Adrenal gland (tissue), 12 donors: ENCODE data around the gene NXPE3. TPM values are rescaled to one million over a fixed set of nuclear protein-coding genes. Genes with fewer than 3 reads are reported as not detected.
"Not testable (repeated sequence)": the region's sequence is repeated elsewhere in the genome, so short reads cannot be mapped to it uniquely, and the experiment has no call there.

Source experiments
- DNase-seq, 7 donors: peaks; one replicate each; pipeline ENCODE4 v3.0.0-alpha.2; 2019 to 2020
- H3K27ac ChIP-seq, 5 donors: fragments of 200-600 bp; sonication (generic) in 4 of 5; 1 replicate in 3 of 5; 2 replicates in 2 of 5; pipeline versions ENCODE4 v1.5.1 to v1.8.0; 2016 to 2020; ENCODE audit warnings: mild to moderate bottlenecking in 1 of 5
- H3K27me3 ChIP-seq: fragments of 200-600 bp; 2 replicates; pipeline ENCODE4 v1.8.0; 2021
- H3K36me3 ChIP-seq, 2 donors: fragments of 200-600 bp; replicated peaks in 1 of 2; 1 replicate in 1 of 2; 2 replicates in 1 of 2; pipeline versions ENCODE4 v1.5.1 to v1.8.0; 2018 to 2022
- H3K4me1 ChIP-seq, 2 donors: fragments of 200-600 bp; replicated peaks in 1 of 2; 1 replicate in 1 of 2; 2 replicates in 1 of 2; pipeline versions ENCODE4 v1.5.1 to v1.8.0; 2018 to 2021
- H3K4me3 ChIP-seq, 4 donors: fragments of 200-600 bp; sonication (generic) in 3 of 4; one replicate each; pipeline ENCODE4 v1.5.1; 2016 to 2018
- H3K9me3 ChIP-seq, 3 donors: fragments of 200-600 bp; sonication (generic) in 1 of 3; replicated peaks in 1 of 3; 1 replicate in 2 of 3; 2 replicates in 1 of 3; pipeline versions ENCODE4 v1.5.1 to v1.8.0; 2016 to 2021
- POLR2A ChIP-seq, 2 donors: fragments of 450-650 bp; IDR thresholded peaks; one replicate each; pipeline ENCODE4 v1.6.1; 2017; ENCODE audit warnings: antibody characterized with exemption in 2 of 2, mild to moderate bottlenecking in 2 of 2, moderate library complexity in 1 of 2
- WGBS, 4 donors: extraction: QIAGEN DNeasy Blood & Tissue Kit in 2 of 4; methylation state at CpG; one replicate each; pipeline versions ENCODE4 v1.1.5 to v1.1.7; 2013 to 2017; 5-methylcytosine and 5-hydroxymethylcytosine counted together
- intact Hi-C, 2 donors: fragments of 100-400 bp; cut with DNase I; formaldehyde crosslinking; loops; one replicate each; pipeline versions ENCODE4 v1.14.1 to v1.15.0; 2022 to 2023
- polyA plus RNA-seq, 3 donors: library from polyadenylated mRNA; stranded (reverse); fragments of 200-250 nt in 2 of 3; fragments of 350-450 nt in 1 of 3; fragmentation: Illumina TruSeq in 1 of 3; extraction: RNeasy Lipid Tissue Mini Kit (QIAGEN cat#74804) in 1 of 3; gene quantifications; one replicate each; pipeline ENCODE4 v1.2.3, GENCODE V29; 2013 to 2014
- total RNA-seq, 9 donors: library from RNA; depleted of rRNA in 4 of 9; stranded (reverse); fragments of >200 nt in 4 of 9; fragments of 120-200 nt in 1 of 9; fragmentation: NEBNext Ultra II Directional in 1 of 9; extraction: Animal tissue kit (Norgen Biotek cat#: 25700) in 1 of 9; gene quantifications; one replicate each; pipeline versions ENCODE4 v1.1.0 to v1.2.4, GENCODE V29; 2013 to 2023
- TF ChIP-seq, protein P1 (sequence below), 6 experiments: fragments of 450-650 bp in 4 of 6; fragments of 200-600 bp in 2 of 6; sonication (generic) in 1 of 6; IDR thresholded peaks; 1 replicate in 5 of 6; 2 replicates in 1 of 6; pipeline versions ENCODE4 v1.5.1 to v1.8.0; 2016 to 2021; ENCODE audit warnings: antibody characterized with exemption in 6 of 6, mild to moderate bottlenecking in 2 of 6, moderate library complexity in 1 of 6
- donor health status: healthy with polysubstance abuse.
- donor health status: Bipolar disorder and iron deficiency.
- donor health status: DM: yes; HTN: yes; CAD: no.
- donor health status: DM: no; HTN: no; CAD: no.
- donor health status: DM: no; HTN: no; CAD: no.
- donor health status: DM: yes; HTN: yes; CAD: no.

NXPE3 gene
- total and polyA plus RNA-seq, 12 donors, result 2.7 to 25.2 (median 7.8) TPM

DNA sequence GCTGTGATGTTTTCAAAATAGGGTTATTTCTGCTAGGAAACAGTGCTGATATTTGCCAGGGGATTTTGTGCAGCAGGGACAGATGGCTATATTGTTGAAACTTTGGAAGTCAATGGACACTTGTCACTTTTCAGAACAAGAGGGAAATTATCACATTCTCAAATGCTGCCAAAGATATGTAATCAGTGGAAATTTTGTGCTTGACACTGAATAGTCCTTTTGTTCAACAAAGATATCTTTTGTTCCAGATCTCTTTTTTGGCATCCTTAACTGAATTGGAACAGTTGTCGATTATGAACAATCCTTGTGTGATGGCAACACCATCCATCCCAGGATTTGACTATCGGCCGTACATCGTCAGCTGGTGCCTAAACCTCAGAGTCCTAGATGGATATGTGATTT is 46.8 kb upstream of the NXPE3 start:
- no peak overlapping the region for H3K27ac ChIP-seq
- H3K9me3 ChIP-seq, result no peaks in the 10 kb centered on the region
- 91 to 100% (median 95%) methylated on average over 4 of the region's 4 CpGs for WGBS, 4 donors
- intact Hi-C loops, result no loop called here
- no peak for DNase-seq
- no peak overlapping the region for H3K4me3 ChIP-seq
- TF ChIP-seq POLR2A (IDR thresholded peaks at IDR 0.05), result no peak
- TF ChIP-seq, protein P1, sequence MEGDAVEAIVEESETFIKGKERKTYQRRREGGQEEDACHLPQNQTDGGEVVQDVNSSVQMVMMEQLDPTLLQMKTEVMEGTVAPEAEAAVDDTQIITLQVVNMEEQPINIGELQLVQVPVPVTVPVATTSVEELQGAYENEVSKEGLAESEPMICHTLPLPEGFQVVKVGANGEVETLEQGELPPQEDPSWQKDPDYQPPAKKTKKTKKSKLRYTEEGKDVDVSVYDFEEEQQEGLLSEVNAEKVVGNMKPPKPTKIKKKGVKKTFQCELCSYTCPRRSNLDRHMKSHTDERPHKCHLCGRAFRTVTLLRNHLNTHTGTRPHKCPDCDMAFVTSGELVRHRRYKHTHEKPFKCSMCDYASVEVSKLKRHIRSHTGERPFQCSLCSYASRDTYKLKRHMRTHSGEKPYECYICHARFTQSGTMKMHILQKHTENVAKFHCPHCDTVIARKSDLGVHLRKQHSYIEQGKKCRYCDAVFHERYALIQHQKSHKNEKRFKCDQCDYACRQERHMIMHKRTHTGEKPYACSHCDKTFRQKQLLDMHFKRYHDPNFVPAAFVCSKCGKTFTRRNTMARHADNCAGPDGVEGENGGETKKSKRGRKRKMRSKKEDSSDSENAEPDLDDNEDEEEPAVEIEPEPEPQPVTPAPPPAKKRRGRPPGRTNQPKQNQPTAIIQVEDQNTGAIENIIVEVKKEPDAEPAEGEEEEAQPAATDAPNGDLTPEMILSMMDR (IDR thresholded peaks at IDR 0.05), result no peak
- no peaks in the 10 kb centered on the region for H3K27me3 ChIP-seq
- H3K4me1 ChIP-seq, result no peaks in the 10 kb centered on the region
- H3K36me3 ChIP-seq, result peaks cover 0 to 58% of the 10 kb centered on the region in 2 donors

DNA sequence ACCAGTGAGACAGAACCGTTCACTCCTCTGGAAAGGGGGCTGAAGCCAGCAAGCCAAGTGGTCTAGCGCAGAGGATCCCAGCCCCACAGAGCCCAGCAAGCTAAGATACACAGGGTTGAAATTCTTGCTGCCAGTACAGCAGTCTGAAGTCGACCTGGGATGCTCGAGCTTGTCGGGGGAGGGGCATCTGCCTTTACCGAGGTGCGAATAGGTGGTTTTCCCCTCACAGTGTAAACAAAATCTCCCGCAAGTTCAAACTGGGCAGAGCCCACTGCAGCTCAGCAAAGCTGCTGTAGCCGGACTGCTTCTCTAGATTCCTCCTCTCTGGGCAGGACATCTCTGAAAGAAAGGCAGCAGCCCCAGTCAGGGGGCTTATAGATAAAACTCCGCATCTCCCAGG is 43.2 kb upstream of the NXPE3 start:
- H3K36me3 ChIP-seq, result peaks cover 0 to 51% of the 10 kb centered on the region in 2 donors
- no peak overlapping the region for H3K27ac ChIP-seq
- H3K4me3 ChIP-seq, result no peak overlapping the region
- H3K27me3 ChIP-seq, result no peaks in the 10 kb centered on the region
- 96 to 100% (median 98%) methylated on average over 6 to 10 of the region's 10 CpGs for WGBS, 4 donors
- no peak for TF ChIP-seq POLR2A (IDR thresholded peaks at IDR 0.05)
- TF ChIP-seq, protein P1 (IDR thresholded peaks at IDR 0.05), result no peak
- H3K9me3 ChIP-seq, result no peaks in the 10 kb centered on the region
- DNase-seq, result no peak
- intact Hi-C loops, result no loop called here
- no peaks in the 10 kb centered on the region for H3K4me1 ChIP-seq

DNA sequence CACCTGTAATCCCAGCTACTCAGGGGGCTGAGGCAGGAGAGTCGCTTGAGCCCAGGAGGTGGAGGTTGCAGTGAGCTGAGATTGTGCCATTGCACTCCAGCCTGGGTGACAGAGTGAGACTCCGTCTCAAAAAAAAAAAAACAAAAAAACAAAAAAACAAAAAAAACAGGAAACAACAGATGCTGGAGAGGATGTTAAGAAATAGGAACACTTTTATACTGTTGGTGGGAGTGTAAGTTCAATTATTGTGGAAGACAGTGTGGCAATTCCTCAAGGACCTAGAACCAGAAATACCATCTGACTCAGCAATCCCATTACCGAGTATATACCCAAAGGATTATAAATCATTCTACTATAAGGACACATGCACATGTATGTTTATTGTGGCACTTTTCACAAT is 37.1 kb upstream of the NXPE3 start:
- H3K4me3 ChIP-seq, H3K27ac ChIP-seq, DNase-seq, H3K4me1 ChIP-seq, H3K9me3 ChIP-seq, H3K27me3 ChIP-seq, H3K36me3 ChIP-seq, intact Hi-C loops: not testable (repeated sequence)
- 69 to 82% (median 75%) methylated on average over 3 of the region's 3 CpGs for WGBS, 4 donors

DNA sequence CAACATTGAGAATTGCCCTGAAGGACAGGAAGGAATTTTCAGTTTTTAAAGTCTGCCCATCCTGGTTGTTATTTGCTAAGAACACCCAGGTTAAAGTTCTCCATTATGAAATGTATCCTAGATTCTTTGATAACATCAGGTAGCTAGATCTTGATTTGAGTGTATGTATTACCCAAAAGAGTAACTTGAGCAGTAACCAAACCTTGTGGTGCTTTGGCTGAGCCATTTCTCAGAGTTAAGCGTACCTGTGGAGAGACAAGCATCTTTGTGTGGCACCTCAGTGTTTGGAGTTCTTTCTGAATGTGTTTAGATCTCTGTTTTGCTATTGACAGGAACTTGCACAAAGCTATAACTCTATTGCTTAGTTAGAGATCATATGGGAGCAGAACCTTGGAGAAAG is 34.2 kb upstream of the NXPE3 start:
- Histone ChIP-seq H3K9me3 (no peaks in the 10 kb centered on the region), H3K27ac (no peak overlapping the region), H3K4me3 (no peak overlapping the region), H3K36me3 (no peaks in the 10 kb centered on the region), H3K4me1 (no peaks in the 10 kb centered on the region), H3K27me3 (no peaks in the 10 kb centered on the region)
- intact Hi-C loops, result no loop called here
- no peak for DNase-seq
- 35 to 100% (median 50%) methylated on average over 1 of the region's 1 CpG for WGBS, 4 donors
- TF ChIP-seq, protein P1 (IDR thresholded peaks at IDR 0.05), result no peak
- TF ChIP-seq POLR2A (IDR thresholded peaks at IDR 0.05), result no peak

DNA sequence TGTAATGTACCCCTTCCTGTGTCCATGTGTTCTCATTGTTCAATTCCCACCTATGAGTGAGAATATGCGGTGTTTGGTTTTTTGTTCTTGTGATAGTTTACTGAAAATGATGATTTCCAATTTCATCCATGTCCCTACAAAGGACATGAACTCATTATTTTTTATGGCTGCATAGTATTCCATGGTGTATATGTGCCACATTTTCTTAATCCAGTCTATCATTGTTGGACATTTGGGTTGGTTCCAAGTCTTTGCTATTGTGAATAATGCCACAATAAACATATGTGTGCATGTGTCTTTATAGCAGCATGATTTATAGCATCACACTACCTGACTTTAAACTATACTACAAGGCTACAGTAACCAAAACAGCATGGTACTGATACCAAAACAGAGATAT is 33.1 kb upstream of the NXPE3 start:
- intact Hi-C loops, H3K4me1 ChIP-seq, H3K27ac ChIP-seq, H3K36me3 ChIP-seq, DNase-seq, H3K9me3 ChIP-seq, H3K27me3 ChIP-seq, H3K4me3 ChIP-seq: not testable (repeated sequence)
- WGBS, 4 donors, result 95 to 100% (median 100%) methylated on average over 1 of the region's 1 CpG

DNA sequence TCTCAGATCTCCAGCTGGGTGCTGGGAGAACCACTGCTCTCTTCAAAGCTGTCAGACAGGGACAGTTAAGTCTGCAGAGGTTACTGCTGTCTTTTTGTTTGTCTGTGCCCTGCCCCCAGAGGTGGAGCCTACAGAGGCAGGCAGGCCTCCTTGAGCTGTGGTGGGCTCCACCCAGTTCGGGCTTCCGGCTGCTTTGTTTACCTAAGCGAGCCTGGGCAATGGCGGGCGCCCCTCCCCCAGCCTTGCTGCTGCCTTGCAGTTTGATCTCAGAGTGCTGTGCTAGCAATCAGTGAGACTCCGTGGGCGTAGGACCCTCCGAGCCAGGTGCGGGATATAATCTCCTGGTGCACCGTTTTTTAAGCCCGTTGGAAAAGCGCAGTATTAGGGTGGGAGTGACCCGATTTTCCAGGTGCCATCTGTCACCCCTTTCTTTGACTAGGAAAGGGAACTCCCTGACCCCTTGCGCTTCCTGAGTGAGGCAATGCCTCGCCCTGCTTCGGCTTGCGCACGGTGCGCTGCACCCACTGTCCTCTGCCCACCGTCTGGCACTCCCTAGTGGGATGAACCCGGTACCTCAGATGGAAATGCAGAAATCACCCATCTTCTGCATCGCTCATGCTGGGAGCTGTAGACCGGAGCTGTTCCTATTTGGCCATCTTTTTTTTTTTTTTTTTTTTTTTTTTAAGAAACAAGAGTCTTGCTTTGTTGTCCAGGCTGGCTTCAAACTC is 25.5 kb upstream of the NXPE3 start:
- H3K4me3 ChIP-seq, DNase-seq, H3K27ac ChIP-seq, H3K27me3 ChIP-seq, intact Hi-C loops, H3K9me3 ChIP-seq, H3K4me1 ChIP-seq: not testable (repeated sequence)
- H3K36me3 ChIP-seq, result peaks cover 0 to 20% of the 10 kb centered on the region in 2 donors
- WGBS, 4 donors, result 95 to 100% (median 98%) methylated on average over 6 to 11 of the region's 23 CpGs
